Muscle layer of colon (tissue), 2 donors: ENCODE measurements around the gene INTS7.

Experiments used
- H3K27ac ChIP-seq: one replicate; pipeline ENCODE4 v1.7.0; 2013; ENCODE audit warnings: low read depth, mild to moderate bottlenecking, low read length, moderate library complexity
- H3K27me3 ChIP-seq, 2 donors: one replicate each; pipeline ENCODE4 v1.7.0; 2013; ENCODE audit warnings: low read length in 2 of 2, mild to moderate bottlenecking in 2 of 2; ENCODE audit not compliant: insufficient read depth in 2 of 2, control insufficient read depth in 1 of 2
- H3K36me3 ChIP-seq: one replicate; pipeline ENCODE4 v1.7.0; 2013; ENCODE audit warnings: mild to moderate bottlenecking, low read length; ENCODE audit not compliant: insufficient read depth
- H3K4me1 ChIP-seq: one replicate; pipeline ENCODE4 v1.7.0; 2013; ENCODE audit warnings: mild to moderate bottlenecking, low read length; ENCODE audit not compliant: insufficient read depth
- H3K4me3 ChIP-seq, 2 donors: one replicate each; pipeline ENCODE4 v1.7.0; 2013; ENCODE audit warnings: low read length in 2 of 2, low read depth in 1 of 2, mild to moderate bottlenecking in 1 of 2, moderate library complexity in 1 of 2
- H3K9ac ChIP-seq: one replicate; pipeline ENCODE4 v1.7.0; 2013; ENCODE audit warnings: low read length
- H3K9me3 ChIP-seq: one replicate; pipeline ENCODE4 v1.7.0; 2013; ENCODE audit warnings: mild to moderate bottlenecking, low read length
- donor health status: abdominal sarcoma.
- donor health status: Adenocarcinoma of cecum.

Gene INTS7

DNA sequence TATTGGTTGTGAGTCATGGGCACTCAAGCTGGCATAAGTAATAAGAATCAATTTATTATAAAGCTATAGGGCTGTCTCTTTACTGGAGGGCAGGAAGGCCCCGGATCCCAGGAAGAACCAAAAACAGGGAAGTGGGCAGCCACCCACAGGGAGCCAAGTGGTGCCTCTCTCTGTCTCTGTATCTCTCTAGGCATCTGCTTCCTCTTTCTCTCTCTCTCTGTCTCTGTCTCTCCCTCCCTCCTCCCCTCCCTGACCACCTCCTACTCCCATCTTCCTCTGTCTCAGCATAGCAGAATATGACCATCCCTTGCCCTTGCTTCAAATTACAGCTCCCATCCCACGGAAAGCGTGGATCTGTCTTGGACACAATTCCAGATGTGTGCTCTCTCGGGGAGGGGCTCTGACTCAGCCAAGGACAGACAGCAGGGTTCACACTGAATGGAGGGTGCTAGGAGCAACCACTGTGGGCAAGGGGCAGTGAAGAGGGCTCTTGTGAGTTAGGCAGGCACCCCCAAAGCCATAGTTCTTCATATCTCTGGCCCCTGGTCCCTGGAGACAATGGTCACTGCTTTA lies 124.4 kb downstream of the INTS7 start:
- Histone ChIP-seq H3K9ac (no peak overlapping the region), H3K9me3 (no peaks in the 10 kb centered on the region), H3K27ac (no peak overlapping the region), H3K4me1 (no peaks in the 10 kb centered on the region), H3K4me3 (no peak overlapping the region), H3K36me3 (no peaks in the 10 kb centered on the region), H3K27me3 (no peaks in the 10 kb centered on the region)

DNA sequence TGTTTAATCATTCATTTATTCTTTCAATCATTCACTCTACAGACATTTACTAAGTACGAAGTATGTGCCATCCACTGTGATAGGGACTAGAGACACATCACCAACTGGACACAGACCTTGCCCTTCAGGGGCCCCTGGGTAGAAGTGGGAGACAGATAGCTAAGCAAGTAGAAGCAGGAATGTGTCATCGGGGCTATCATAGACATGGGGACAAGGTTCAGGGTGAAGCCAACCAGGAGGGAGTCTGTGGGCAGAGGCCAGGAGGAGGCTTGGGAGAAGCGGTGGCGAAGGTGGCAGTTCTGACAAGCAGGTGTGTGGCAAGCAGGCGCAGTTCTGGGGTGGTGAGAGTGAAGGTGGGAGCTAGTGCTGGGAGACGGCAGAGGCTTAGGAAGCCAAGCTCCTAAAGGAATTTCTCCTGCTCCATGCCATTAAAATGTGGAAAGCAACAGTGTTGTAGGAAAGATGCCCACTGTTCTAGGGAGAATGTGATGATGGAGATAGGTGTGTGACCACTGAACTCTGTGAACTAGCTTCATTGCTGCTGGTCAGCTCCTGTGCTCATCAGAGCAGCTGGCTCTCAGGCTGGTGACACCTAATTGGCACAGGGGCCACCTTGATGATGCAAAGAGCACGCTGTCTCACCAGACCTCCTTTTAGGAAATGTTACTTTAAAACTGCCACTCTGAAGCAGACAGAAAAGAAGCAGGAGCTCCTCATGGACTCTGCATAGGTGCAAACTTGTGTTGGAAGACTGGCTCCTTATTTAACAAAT lies 125.1 kb downstream of the INTS7 start:
- Histone ChIP-seq H3K27ac (no peak overlapping the region), H3K9me3 (no peaks in the 10 kb centered on the region), H3K9ac (no peak overlapping the region), H3K4me1 (no peaks in the 10 kb centered on the region), H3K27me3 (no peaks in the 10 kb centered on the region), H3K36me3 (no peaks in the 10 kb centered on the region), H3K4me3 (no peak overlapping the region)

DNA sequence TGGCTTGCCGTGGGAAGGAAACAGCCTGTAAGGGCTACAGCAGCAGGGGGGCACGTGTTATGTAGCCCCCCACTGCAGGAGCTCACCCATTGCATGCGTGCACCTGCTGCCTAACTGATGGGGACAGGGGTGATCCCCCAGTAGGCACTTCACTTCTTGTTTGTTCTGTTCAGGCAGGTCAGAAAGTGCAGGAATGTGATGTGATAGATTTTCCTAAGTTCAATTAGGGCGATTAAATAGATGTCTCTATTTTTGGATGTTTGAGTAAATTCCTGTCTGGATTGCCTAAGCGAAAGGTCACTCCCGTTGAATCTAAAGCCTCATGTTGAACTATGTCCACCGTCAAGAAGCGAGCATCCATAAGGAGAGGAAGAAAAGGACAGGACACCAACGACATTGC lies 126.0 kb downstream of the INTS7 start:
- Histone ChIP-seq H3K9me3 (no peaks in the 10 kb centered on the region), H3K27me3 (no peaks in the 10 kb centered on the region), H3K9ac (no peak overlapping the region), H3K4me1 (no peaks in the 10 kb centered on the region), H3K4me3 (no peak overlapping the region), H3K27ac (no peak overlapping the region), H3K36me3 (no peaks in the 10 kb centered on the region)

DNA sequence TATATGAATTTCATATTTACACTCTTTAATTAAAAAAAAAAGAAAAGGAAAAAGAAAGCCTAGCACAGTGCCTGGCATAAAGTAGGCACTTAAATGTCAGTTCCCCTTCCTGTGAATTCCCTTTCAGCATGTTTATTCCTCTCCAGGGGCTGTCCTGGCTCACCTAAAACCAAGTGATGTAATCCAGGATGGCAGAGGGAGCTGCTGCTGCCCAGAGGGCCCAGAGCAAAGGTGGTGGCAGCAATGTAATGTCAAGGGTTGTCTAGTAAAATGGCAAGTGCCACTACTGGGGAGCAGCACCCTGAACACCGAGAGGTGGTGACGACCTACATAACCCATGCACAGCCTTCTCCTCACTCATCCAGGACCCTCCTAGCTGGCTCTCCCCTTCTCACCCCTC lies 126.4 kb downstream of the INTS7 start:
- no peak overlapping the region for H3K9ac ChIP-seq
- no peaks in the 10 kb centered on the region for H3K4me1 ChIP-seq
- H3K27ac ChIP-seq, result no peak overlapping the region
- H3K9me3 ChIP-seq, result no peaks in the 10 kb centered on the region
- H3K27me3 ChIP-seq, result no peaks in the 10 kb centered on the region
- no peaks in the 10 kb centered on the region for H3K36me3 ChIP-seq
- H3K4me3 ChIP-seq, result no peak overlapping the region

DNA sequence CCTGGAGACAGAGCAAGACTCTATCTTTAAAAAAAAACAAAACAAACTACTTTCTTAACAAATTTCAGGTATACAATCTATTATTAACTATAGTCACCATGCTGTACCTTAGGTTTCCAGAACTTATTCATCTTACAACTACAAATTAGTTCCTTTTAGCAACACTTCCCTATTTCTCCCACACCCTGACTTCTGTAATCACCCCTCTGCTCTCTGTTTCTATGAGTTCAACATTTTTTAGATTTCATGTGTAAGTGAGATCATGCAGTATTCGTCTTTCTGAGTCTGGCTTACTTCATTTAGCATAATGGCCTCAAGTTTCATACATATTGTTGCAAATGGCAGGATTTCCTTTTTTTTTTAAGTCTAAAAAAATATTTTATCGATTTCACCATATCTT lies 126.9 kb downstream of the INTS7 start:
- Histone ChIP-seq H3K27ac (no peak overlapping the region), H3K9ac (no peak overlapping the region), H3K4me3 (no peak overlapping the region), H3K27me3 (no peaks in the 10 kb centered on the region), H3K9me3 (no peaks in the 10 kb centered on the region), H3K4me1 (no peaks in the 10 kb centered on the region), H3K36me3 (no peaks in the 10 kb centered on the region)

DNA sequence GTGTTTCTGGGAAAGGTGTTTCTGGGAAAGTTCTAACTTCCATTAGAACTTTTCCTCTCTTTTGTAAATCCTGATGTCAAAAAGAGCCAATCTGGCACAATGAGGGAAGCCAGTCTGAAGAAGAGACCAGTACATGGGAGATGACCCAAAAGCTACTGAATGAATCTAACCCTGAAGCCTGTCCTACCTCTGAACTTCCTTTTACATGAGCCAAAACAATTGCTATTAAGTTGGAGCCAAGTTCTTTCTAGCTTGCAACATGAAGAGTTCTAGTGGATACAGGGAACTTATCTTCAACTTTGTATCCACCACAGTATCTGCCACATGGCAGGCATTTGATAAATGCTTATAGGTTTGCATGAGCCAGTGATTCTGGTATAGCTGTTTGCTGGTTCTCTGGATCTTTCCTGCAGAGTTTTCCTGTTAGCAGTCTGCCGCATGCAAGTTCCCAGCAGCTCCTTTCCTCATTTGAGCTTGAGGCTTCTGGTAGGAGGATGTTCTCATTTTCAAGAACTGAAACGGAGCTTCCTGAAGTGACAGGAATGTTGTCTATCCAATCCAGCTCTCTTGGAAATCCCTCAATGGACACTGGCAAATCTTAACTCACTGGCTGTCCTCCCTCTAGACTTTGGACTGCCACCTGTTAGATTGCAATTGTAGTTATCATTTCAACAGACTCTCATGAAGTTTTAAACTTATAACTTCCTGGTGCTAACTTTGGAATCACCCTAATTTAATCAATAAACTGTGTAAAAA lies 131.7 kb downstream of the INTS7 start:
- no peak overlapping the region for H3K27ac ChIP-seq

DNA sequence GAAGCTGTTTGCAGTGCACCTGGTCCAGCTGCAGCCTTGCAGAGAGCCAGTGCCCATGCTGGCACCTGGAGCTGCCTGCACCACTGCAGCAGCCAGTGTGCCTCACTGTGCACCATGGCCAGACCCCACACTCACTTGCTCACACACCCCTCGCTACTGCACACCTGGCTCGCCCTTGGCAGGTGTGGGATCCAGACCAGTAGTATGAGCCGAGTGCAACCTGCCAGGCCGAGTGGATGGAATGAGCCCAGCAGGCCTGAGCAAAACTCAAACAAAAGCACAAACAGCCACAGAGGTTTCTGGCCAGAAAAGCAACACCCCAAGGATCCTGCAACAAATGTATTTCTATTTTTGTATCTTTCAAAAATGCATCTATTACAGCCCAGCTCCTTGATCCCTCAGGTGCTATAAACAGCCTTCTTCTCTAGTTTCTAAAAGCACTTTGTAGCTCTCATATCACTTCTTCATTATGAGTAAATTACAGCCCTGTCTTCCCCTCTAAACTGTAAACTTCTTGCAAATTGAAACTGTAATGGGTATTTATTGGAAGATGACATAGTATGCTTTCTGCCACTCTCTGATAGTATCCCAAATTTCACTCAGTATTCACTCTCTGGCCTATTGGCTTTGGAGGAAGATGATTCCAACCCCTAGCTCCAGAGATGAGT lies 132.6 kb downstream of the INTS7 start:
- no peak overlapping the region for H3K9ac ChIP-seq
- H3K4me3 ChIP-seq, result no peak overlapping the region
- no peaks in the 10 kb centered on the region for H3K36me3 ChIP-seq
- H3K4me1 ChIP-seq, result no peaks in the 10 kb centered on the region
- H3K9me3 ChIP-seq, result no peaks in the 10 kb centered on the region
- no peaks in the 10 kb centered on the region for H3K27me3 ChIP-seq
- no peak overlapping the region for H3K27ac ChIP-seq

More for the DNA sequence above, 131.7 kb downstream of the INTS7 start:
- Histone ChIP-seq H3K4me3 (no peak overlapping the region), H3K27me3 (no peaks in the 10 kb centered on the region), H3K4me1 (no peaks in the 10 kb centered on the region), H3K36me3 (no peaks in the 10 kb centered on the region), H3K9me3 (no peaks in the 10 kb centered on the region), H3K9ac (no peak overlapping the region)

DNA sequence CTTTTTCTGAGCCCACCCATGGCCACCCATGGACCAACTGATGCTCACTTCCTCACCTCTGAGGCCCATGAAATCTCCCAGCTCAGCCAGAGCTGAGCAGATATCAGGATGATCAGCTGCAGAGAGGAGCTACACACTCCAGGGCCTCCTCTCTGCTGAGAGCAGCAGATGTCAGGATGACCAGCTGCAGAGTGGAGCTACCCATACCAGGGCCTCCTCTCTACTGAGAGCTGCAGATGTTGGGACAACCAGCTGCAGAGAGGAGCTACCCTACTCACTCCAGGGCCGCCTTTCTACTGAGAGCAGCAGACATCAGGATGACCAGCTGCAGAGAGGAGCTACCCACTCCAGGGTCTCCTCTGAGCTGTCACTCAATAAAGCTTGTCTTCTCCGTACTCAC lies 133.4 kb downstream of the INTS7 start:
- H3K9ac ChIP-seq, result no peak overlapping the region
- H3K27me3 ChIP-seq, result no peaks in the 10 kb centered on the region
- H3K4me1 ChIP-seq, result no peaks in the 10 kb centered on the region
- H3K4me3 ChIP-seq, result no peak overlapping the region
- no peak overlapping the region for H3K27ac ChIP-seq
- H3K9me3 ChIP-seq, result no peaks in the 10 kb centered on the region
- H3K36me3 ChIP-seq, result no peaks in the 10 kb centered on the region

DNA sequence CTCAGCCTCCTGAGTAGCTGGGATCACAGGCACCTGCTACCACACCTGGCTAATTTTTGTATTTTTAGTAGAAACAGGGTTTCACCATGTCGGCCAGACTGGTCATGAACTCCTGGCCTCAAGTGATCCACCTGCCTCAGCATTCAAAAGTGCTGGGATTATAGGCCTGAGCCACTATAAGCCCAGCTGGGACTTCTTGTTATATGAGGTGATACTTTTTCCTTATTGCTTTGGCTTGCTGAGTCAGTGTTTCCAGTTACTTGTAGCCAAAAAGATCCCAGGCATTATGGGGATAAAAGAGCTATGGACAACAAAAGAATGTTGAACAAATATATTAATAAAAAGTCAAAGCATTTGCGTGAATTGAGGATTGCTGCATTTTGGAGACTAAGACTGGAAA lies 134.9 kb downstream of the INTS7 start:
- H3K9ac ChIP-seq, result no peak overlapping the region
- H3K36me3 ChIP-seq, result no peaks in the 10 kb centered on the region
- H3K4me1 ChIP-seq, result no peaks in the 10 kb centered on the region
- H3K4me3 ChIP-seq, result no peak overlapping the region
- H3K27ac ChIP-seq, result no peak overlapping the region
- H3K27me3 ChIP-seq, result no peaks in the 10 kb centered on the region
- no peaks in the 10 kb centered on the region for H3K9me3 ChIP-seq

DNA sequence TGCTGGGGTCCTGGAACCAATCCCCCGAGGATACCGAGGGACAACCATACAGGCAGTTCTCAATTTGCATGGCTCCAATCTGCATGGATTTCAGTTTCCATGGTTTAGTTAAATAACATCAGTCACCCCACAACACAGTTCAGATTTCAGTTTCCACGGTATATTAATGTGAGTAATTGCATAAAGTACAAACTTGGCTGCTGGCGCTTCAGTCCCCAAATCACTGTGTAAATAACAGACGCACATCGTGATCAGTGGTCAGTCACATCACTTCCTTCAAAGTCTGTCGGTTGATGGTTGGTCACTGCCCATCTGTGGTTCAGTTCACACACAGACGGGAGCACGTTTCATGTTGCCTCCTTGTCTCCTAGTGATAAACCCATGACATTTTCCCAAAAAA lies 138.4 kb downstream of the INTS7 start:
- no peak overlapping the region for H3K27ac ChIP-seq
- H3K36me3 ChIP-seq, result no peaks in the 10 kb centered on the region
- no peaks in the 10 kb centered on the region for H3K4me1 ChIP-seq
- no peaks in the 10 kb centered on the region for H3K27me3 ChIP-seq
- H3K9me3 ChIP-seq, result no peaks in the 10 kb centered on the region
- H3K9ac ChIP-seq, result no peak overlapping the region
- no peak overlapping the region for H3K4me3 ChIP-seq

DNA sequence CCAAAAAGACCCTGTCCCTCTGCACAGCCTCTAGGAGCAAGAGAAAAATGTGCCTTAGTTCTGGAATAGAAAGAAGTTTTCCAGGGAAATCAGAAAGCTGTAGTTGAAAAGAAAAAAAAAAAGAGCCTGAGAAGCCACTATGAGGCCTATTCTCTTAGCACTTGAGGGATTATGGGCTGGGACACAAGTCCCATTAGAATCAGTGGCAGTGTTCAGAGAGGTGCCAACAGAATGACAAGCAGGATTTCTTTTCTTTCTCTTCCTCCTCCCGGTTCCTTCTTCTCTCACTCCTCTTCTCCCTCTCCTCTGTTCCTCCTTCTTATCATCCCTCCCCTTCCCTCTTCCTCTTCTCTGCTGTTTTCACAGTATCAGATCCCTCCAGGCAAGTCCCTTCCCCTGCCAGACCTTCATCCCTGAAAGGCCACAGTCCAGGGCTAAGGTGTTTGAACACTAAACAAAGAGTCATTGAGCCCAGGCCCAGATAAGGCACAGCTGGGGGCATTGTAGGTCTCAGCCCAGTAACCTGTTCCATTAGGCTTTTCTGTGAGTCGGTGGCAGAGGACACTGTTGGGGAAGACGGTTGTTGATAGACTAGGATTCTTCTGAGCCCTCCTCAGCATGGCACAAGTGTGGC lies 140.1 kb downstream of the INTS7 start:
- no peaks in the 10 kb centered on the region for H3K4me1 ChIP-seq
- no peak overlapping the region for H3K27ac ChIP-seq
- H3K4me3 ChIP-seq, result no peak overlapping the region
- H3K27me3 ChIP-seq, result no peaks in the 10 kb centered on the region
- no peak overlapping the region for H3K9ac ChIP-seq
- no peaks in the 10 kb centered on the region for H3K9me3 ChIP-seq
- no peaks in the 10 kb centered on the region for H3K36me3 ChIP-seq
